PC-9 (cell line): ENCODE data around the gene ARPC1B. TPM values are rescaled to one million over a fixed set of nuclear protein-coding genes. Genes with fewer than 3 reads are reported as not detected.

ENCODE experiments used
- BruUV-seq: library from RNA; stranded (reverse); fragments of 400-500 nt; replicated peaks from 2 replicates; lab custom pipeline; 2021; lab: Mats Ljungman, UMichigan
- CTCF ChIA-PET: fragments of 300-600 bp; sonication (Branson Sonifier 250); formaldehyde crosslinking; loops from one replicate; lab custom pipeline; 2022; ENCODE audit warnings: antibody characterized with exemption; lab: Charles Lee
- POLR2A ChIA-PET: fragments of 300-600 bp; sonication (Branson Sonifier 250); formaldehyde crosslinking; loops from one replicate; lab custom pipeline; 2022; ENCODE audit warnings: antibody characterized with exemption; ENCODE audit not compliant: unreplicated experiment; lab: Charles Lee
- DNase-seq, 2 experiments: peaks; one replicate each; pipeline versions ENCODE4 v3.0.0 to v3.0.0-alpha.2; 2015 to 2022; ENCODE audit warnings: mixed read lengths in 1 of 2
- H2AFZ ChIP-seq: fragments of 200-600 bp; sonication (generic); 2 replicates; pipeline ENCODE4 v1.8.1; 2017; ENCODE audit warnings: antibody characterized with exemption
- H3F3A ChIP-seq: fragments of 200-600 bp; sonication (generic); 2 replicates; pipeline ENCODE4 v1.8.1; 2017; ENCODE audit warnings: antibody characterized with exemption, mild to moderate bottlenecking, low read depth; ENCODE audit not compliant: insufficient read depth
- H3K27ac ChIP-seq: fragments of 200-600 bp; sonication (generic); 2 replicates; pipeline ENCODE4 v1.6.1; 2016; ENCODE audit warnings: mixed run types
- H3K27me3 ChIP-seq: fragments of 200-600 bp; sonication (generic); 2 replicates; pipeline ENCODE4 v1.6.1; 2016; ENCODE audit warnings: low read depth, mixed run types; ENCODE audit not compliant: insufficient read depth
- H3K36me3 ChIP-seq: fragments of 200-600 bp; sonication (generic); 2 replicates; pipeline ENCODE4 v1.6.1; 2016; ENCODE audit warnings: low read depth, mixed run types
- H3K4me1 ChIP-seq: fragments of 200-600 bp; sonication (generic); replicated peaks from 2 replicates; pipeline ENCODE4 v1.6.1; 2016; ENCODE audit warnings: mixed run types; ENCODE audit not compliant: insufficient read depth
- H3K4me2 ChIP-seq: fragments of 200-600 bp; sonication (generic); 2 replicates; pipeline ENCODE4 v1.6.1; 2017; ENCODE audit warnings: mixed run types
- H3K4me3 ChIP-seq: fragments of 200-600 bp; sonication (generic); 2 replicates; pipeline ENCODE4 v1.6.1; 2016; ENCODE audit warnings: mixed run types
- H3K79me2 ChIP-seq: fragments of 200-600 bp; sonication (generic); 2 replicates; pipeline ENCODE4 v1.6.1; 2017; ENCODE audit warnings: low read depth, mixed run types
- H3K9me2 ChIP-seq: fragments of 200-600 bp; sonication (generic); 2 replicates; pipeline ENCODE4 v1.8.1; 2017; ENCODE audit warnings: mild to moderate bottlenecking; ENCODE audit not compliant: insufficient read depth
- H3K9me3 ChIP-seq: fragments of 200-600 bp; sonication (generic); 2 replicates; pipeline ENCODE4 v1.8.1; 2016; ENCODE audit warnings: low read depth; ENCODE audit not compliant: insufficient read depth
- H4K20me1 ChIP-seq: fragments of 200-600 bp; sonication (generic); 2 replicates; pipeline ENCODE4 v1.8.1; 2017; ENCODE audit not compliant: insufficient read depth
- EZH2 ChIP-seq: fragments of 200-600 bp; sonication (generic); IDR thresholded peaks from 2 replicates; pipeline ENCODE4 v1.8.0; 2017; ENCODE audit warnings: antibody characterized with exemption, low read depth
- intact Hi-C: fragments of 100-400 bp; cut with micrococcal nuclease; formaldehyde crosslinking; loops from one replicate; pipeline ENCODE4 v1.10.0; 2022; ENCODE audit not compliant: unreplicated experiment
- total RNA-seq: library from RNA; stranded (reverse); gene quantifications from 2 replicates; pipeline ENCODE4 v1.2.3, GENCODE V29; 2021
- TF ChIP-seq, protein P1 (sequence below): fragments of 200-600 bp; sonication (generic); conservative IDR thresholded peaks from 2 replicates; pipeline ENCODE4 v1.6.1; 2017; ENCODE audit warnings: mixed run types, antibody characterized with exemption, mild to moderate bottlenecking, moderate library complexity

Gene ARPC1B
- total RNA-seq, 1 experiment from 2014 or later: 276 TPM

DNA sequence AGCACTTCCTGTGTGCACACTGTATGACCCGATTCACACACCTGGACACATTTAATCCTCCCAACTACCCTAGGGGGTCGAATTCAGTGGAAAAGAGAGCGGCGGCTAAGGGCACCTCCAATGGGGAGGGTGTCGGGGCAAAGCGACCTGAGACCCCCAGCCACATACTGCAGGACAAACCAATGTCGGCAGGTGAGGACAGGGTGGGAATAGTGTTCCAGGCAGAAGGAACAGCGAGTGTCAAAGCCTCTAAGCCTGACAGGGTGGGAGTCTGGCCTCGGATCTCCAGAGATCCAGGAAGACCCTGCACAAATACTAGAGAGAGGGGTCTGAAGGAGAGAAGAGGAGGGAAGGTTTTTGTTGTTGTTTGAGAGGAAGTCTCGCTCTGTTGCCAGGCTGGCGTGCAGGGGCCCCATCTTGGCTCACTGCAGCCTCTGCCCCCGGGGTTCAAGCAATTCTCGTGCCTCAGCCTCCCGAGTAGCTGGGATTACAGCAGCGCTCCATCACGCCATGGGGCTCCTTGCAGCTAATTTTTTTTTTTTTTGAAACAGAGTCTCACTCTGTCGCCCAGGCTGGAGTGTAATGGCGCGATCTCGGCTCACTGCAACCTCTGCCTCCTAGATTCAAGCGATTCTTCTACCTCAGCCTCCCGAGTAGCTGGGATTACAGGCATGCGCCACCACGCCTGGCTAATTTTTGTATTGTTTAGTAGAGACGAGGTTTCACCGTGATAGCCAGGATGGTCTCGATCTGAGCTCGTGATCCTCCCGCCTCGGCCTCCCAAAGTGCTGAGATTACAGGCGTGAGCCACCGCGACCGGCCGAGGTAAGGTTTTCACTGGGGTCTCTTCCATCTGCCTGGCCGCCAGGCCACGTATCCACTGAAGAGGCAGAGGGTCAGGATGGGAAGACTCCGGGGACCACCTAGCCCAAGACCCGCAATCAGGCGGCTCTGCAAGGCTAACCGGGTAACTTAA lies 1.2 kb upstream of the ARPC1B start:
- no peaks in the 10 kb centered on the region for H3K9me2 ChIP-seq
- BruUV-seq: TSS peak; percentile 42

DNA sequence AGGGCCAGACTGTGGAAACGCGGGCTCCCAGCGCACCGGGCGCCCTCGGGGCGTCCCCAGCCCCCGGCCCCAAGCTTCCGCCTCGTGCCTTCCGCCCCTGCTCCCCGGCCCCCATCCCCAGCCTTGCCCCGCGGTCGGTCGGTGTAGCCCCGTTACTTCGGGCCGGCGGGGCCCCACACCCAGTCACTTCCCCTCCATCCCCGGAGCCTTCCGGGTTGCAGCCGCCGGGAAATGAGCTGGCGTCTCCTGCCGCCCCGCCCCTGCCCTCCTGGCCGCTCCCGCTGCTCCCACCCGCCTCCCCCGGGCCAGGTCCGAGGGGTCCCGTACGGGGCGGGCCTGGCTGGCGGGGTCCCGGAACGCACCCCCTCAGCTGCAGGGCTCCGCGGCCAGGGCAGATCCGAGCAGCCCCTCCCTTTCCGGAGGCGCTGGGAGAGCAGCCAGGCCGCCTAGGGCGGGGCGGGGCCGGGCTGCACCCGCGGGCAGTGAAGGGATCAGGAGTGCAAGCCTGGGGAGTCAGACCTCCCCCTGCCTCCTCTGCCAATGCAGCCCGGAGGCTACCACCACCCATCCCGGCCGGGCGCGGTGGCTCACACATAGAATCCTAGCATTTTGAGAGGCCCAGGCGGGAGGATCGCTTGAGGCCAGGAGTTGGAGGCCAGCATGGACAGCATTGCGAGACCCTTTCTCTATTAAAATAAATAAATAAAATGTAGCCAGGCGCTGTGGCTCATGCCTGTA lies 709 bp downstream of the ARPC1B start:
- TF ChIP-seq, protein P1, sequence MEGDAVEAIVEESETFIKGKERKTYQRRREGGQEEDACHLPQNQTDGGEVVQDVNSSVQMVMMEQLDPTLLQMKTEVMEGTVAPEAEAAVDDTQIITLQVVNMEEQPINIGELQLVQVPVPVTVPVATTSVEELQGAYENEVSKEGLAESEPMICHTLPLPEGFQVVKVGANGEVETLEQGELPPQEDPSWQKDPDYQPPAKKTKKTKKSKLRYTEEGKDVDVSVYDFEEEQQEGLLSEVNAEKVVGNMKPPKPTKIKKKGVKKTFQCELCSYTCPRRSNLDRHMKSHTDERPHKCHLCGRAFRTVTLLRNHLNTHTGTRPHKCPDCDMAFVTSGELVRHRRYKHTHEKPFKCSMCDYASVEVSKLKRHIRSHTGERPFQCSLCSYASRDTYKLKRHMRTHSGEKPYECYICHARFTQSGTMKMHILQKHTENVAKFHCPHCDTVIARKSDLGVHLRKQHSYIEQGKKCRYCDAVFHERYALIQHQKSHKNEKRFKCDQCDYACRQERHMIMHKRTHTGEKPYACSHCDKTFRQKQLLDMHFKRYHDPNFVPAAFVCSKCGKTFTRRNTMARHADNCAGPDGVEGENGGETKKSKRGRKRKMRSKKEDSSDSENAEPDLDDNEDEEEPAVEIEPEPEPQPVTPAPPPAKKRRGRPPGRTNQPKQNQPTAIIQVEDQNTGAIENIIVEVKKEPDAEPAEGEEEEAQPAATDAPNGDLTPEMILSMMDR: no peak
- TF ChIP-seq EZH2: no peak
- peak; percentile 61 to 92 for DNase-seq
- Histone ChIP-seq H3K79me2 (peaks cover 37% of the 10 kb centered on the region), H3K36me3 (no peaks in the 10 kb centered on the region), H3K9me3 (no peaks in the 10 kb centered on the region), H3F3A (peaks cover 51% of the 10 kb centered on the region), H3K4me1 (peaks cover 28% of the 10 kb centered on the region), H4K20me1 (peaks cover 13% of the 10 kb centered on the region), H3K27ac (no peak overlapping the region), H3K9me2 (no peaks in the 10 kb centered on the region), H2AFZ (peak overlapping the region; percentile 81), H3K4me2 (peak overlapping the region; percentile 76), H3K4me3 (peak overlapping the region; percentile 63), H3K27me3 (no peaks in the 10 kb centered on the region)
- intact Hi-C loops: loop anchor here (2.0 to 10.0 kb wide), 2 partner anchors 34 to 100 kb away; partner anchors contain the start of genes BUD31, MYH16 and PDAP1
- BruUV-seq: no TSS peak
- ChIA-PET CTCF (interaction anchor here (0.6 kb wide), 1 partner anchor 18 kb away, joined by 3 read pairs; no protein-coding TSS in a partner anchor), POLR2A (interaction anchor here (0.6 to 0.7 kb wide), 2 partner anchors 39 to 101 kb away, joined by 4 to 10 read pairs; no protein-coding TSS in a partner anchor)

More for the DNA sequence above, 1.2 kb upstream of the ARPC1B start:
- peak overlapping the region; percentile 81; the same call in 1 of the 2 replicates for H2AFZ ChIP-seq
- H3K4me1 ChIP-seq: peaks cover 14% of the 10 kb centered on the region
- no peak for DNase-seq
- no peaks in the 10 kb centered on the region for H3K36me3 ChIP-seq
- H3K4me2 ChIP-seq: peak overlapping the region; percentile 76
- TF ChIP-seq, protein P1: no peak
- TF ChIP-seq EZH2: no peak
- no peaks in the 10 kb centered on the region for H3K27me3 ChIP-seq
- peaks cover 13% of the 10 kb centered on the region for H4K20me1 ChIP-seq
- peak overlapping the region; percentile 63; the same call in 1 of the 2 replicates for H3K4me3 ChIP-seq
- no peaks in the 10 kb centered on the region for H3K9me3 ChIP-seq
- H3F3A ChIP-seq: peaks cover 54% of the 10 kb centered on the region
- POLR2A ChIA-PET: no interaction called here
- peaks cover 24% of the 10 kb centered on the region for H3K79me2 ChIP-seq
- intact Hi-C loops: loop anchor here (2.0 to 10.0 kb wide), 3 partner anchors 35 to 709 kb away; partner anchors contain the start of genes BUD31, MYH16, PDAP1 and ZNF3
- CTCF ChIA-PET: interaction anchor here (0.7 kb wide), 1 partner anchor 273 kb away, joined by 6 read pairs; no protein-coding TSS in a partner anchor
- H3K27ac ChIP-seq: 0 out of 2 replicates have a peak overlapping the region, but pooled peaks have one; percentile 5
